Left lung (tissue), 10 donors: ENCODE measurements around the gene NCK1. TPM values are rescaled to one million over a fixed set of nuclear protein-coding genes. Genes with fewer than 3 reads are reported as not detected.

ENCODE experiments used
- ATAC-seq: fragments of 200-7000 bp; cut with Tn5 transposase; one replicate; pipeline ENCODE4 v1.9.1; 2020; ENCODE audit warnings: moderate library complexity
- DNase-seq, 4 donors: peaks; one replicate each; pipeline ENCODE4 v3.0.0-alpha.2; 2013 to 2020
- H3K27ac ChIP-seq, 2 donors: fragments of 200-600 bp; sonication (generic) in 1 of 2; one replicate each; pipeline versions ENCODE4 v1.5.0 to v1.8.0; 2020 to 2021
- H3K27me3 ChIP-seq, 2 donors: fragments of 200-600 bp; sonication (generic) in 1 of 2; one replicate each; pipeline versions ENCODE4 v1.5.0 to v1.8.0; 2020 to 2021
- H3K36me3 ChIP-seq, 2 donors: fragments of 200-600 bp; sonication (generic) in 1 of 2; one replicate each; pipeline versions ENCODE4 v1.5.0 to v1.8.0; 2020 to 2021
- H3K4me1 ChIP-seq, 2 donors: fragments of 200-600 bp; one replicate each; pipeline ENCODE4 v1.8.0; 2021
- H3K4me3 ChIP-seq, 2 donors: fragments of 200-600 bp; sonication (generic) in 1 of 2; one replicate each; pipeline versions ENCODE4 v1.5.0 to v1.8.0; 2020 to 2021; ENCODE audit warnings: mild to moderate bottlenecking in 1 of 2
- H3K9me3 ChIP-seq, 2 donors: fragments of 200-600 bp; sonication (generic) in 1 of 2; one replicate each; pipeline versions ENCODE4 v1.5.0 to v1.8.0; 2020 to 2021
- CTCF ChIP-seq, 2 donors: fragments of 200-600 bp; sonication (generic) in 1 of 2; IDR thresholded peaks; one replicate each; pipeline versions ENCODE4 v1.5.0 to v1.8.0; 2021; ENCODE audit warnings: antibody characterized with exemption in 2 of 2
- intact Hi-C, 2 donors: fragments of 100-400 bp; cut with DNase I; formaldehyde crosslinking; loops; one replicate each; pipeline versions ENCODE4 v1.11.2 to v1.14.2; 2022
- polyA plus RNA-seq, 6 donors: library from polyadenylated mRNA; unstranded; fragments of 120-200 nt; gene quantifications; one replicate each; pipeline ENCODE4 v1.2.1, GENCODE V29; 2013; ENCODE audit not compliant: insufficient read length in 6 of 6
- total RNA-seq, 2 donors: library from RNA; stranded (reverse); fragmentation: NEBNext Ultra II Directional; extraction: Animal tissue kit (Norgen Biotek cat#: 25700); gene quantifications; one replicate each; pipeline ENCODE4 v1.2.1, GENCODE V29; 2021
- donor health status: DM: no; HTN: yes; CAD: no.
- donor health status: DM: no; HTN: no; CAD: no.

The NCK1 gene
- total and polyA plus RNA-seq, 8 donors, result 31.9 to 54.6 (median 47.7) TPM

- Histone ChIP-seq H3K4me1 (peaks cover 9 to 53% of the 10 kb centered on the region in 2 donors), H3K9me3 (no peaks in the 10 kb centered on the region), H3K36me3 (peaks cover 0 to 9% of the 10 kb centered on the region in 2 donors), H3K27ac (peak overlapping the region in 1 of 2 donors; percentile 42), H3K4me3 (no peak overlapping the region), H3K27me3 (no peaks in the 10 kb centered on the region)
- intact Hi-C loops, result no loop called here
- no peak for TF ChIP-seq CTCF (IDR thresholded peaks at IDR 0.05)
- DNase-seq (no peak), ATAC-seq (no peak)
Observed at GRCh38 chr3:136943436-136943835, 81.4 kb downstream of the NCK1 start.

- Histone ChIP-seq H3K27me3 (no peaks in the 10 kb centered on the region), H3K36me3 (peaks cover 0 to 9% of the 10 kb centered on the region in 2 donors), H3K4me3 (no peak overlapping the region), H3K4me1 (peaks cover 9 to 34% of the 10 kb centered on the region in 2 donors), H3K27ac (no peak overlapping the region), H3K9me3 (no peaks in the 10 kb centered on the region)
- TF ChIP-seq CTCF (IDR thresholded peaks at IDR 0.05), result no peak
- ATAC-seq, result no peak
- no peak for DNase-seq
- intact Hi-C loops, result no loop called here
Observed at GRCh38 chr3:136946978-136947377, 85.0 kb downstream of the NCK1 start.

GRCh38 chr3:136947477-136947876 is 85.5 kb downstream of the NCK1 start:
- TF ChIP-seq CTCF (IDR thresholded peaks at IDR 0.05), result no peak
- peaks cover 0 to 9% of the 10 kb centered on the region in 2 donors for H3K36me3 ChIP-seq
- H3K9me3 ChIP-seq, result no peaks in the 10 kb centered on the region
- H3K4me3 ChIP-seq, result no peak overlapping the region
- H3K4me1 ChIP-seq, result peaks cover 9 to 29% of the 10 kb centered on the region in 2 donors
- ATAC-seq, result no peak
- no peaks in the 10 kb centered on the region for H3K27me3 ChIP-seq
- DNase-seq, result no peak
- no peak overlapping the region for H3K27ac ChIP-seq
- intact Hi-C loops, result no loop called here

GRCh38 chr3:136949146-136949545 is 87.1 kb downstream of the NCK1 start:
- H3K27ac ChIP-seq, result no peak overlapping the region
- intact Hi-C loops, result no loop called here
- no peak for TF ChIP-seq CTCF (IDR thresholded peaks at IDR 0.05)
- DNase-seq (no peak), ATAC-seq (no peak)
- H3K36me3 ChIP-seq, result peaks cover 0 to 9% of the 10 kb centered on the region in 2 donors
- peaks cover 0 to 15% of the 10 kb centered on the region in 2 donors for H3K4me1 ChIP-seq
- no peaks in the 10 kb centered on the region for H3K9me3 ChIP-seq
- H3K27me3 ChIP-seq, result no peaks in the 10 kb centered on the region
- no peak overlapping the region for H3K4me3 ChIP-seq

GRCh38 chr3:136949708-136950107 is 87.7 kb downstream of the NCK1 start:
- no peaks in the 10 kb centered on the region for H3K9me3 ChIP-seq
- H3K27me3 ChIP-seq, result no peaks in the 10 kb centered on the region
- ATAC-seq (no peak), DNase-seq (no peak)
- H3K4me1 ChIP-seq, result peaks cover 0 to 15% of the 10 kb centered on the region in 2 donors
- no peak for TF ChIP-seq CTCF (IDR thresholded peaks at IDR 0.05)
- intact Hi-C loops, result no loop called here
- H3K4me3 ChIP-seq, result no peak overlapping the region
- H3K36me3 ChIP-seq, result peaks cover 0 to 9% of the 10 kb centered on the region in 2 donors
- H3K27ac ChIP-seq, result no peak overlapping the region
